Measurements from ENCODE around the gene PHACTR3. TPM values are rescaled to one million over a fixed set of nuclear protein-coding genes. Genes with fewer than 3 reads are reported as not detected.

The PHACTR3 gene
- total RNA-seq, 1 donor: not detected

DNA sequence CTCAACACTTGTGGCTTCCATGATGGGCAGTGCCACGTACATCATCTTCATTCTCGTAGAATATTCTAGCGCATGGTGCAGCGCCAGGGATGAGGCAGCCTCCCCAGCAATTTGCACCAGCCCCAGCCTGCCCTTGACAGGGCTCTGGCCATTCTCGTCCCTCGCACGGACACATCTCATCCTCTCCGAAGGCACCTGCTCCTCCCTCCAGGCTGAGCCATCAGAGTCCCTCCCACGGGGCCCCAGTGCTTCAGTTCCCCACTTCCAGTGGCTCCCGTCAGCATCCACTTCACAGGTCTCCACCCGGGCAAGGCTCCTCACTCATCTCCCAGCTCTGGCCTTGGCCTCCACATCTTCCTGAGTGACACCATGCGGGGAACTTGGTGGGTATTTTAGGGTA lies 13.3 kb upstream of the PHACTR3 start:
- H3K36me3 ChIP-seq (ENCODE audit: insufficient read depth, low read length): no peaks in the 10 kb centered on the region
- no peak for TF ChIP-seq CTCF (IDR thresholded peaks at IDR 0.05; ENCODE audit: extremely low read depth, low read depth, low read length)
- H3K79me2 ChIP-seq (ENCODE audit: insufficient read depth, low read length): no peaks in the 10 kb centered on the region
- H2AFZ ChIP-seq (ENCODE audit: low read length): no peak overlapping the region
- no peaks in the 10 kb centered on the region for H3K4me1 ChIP-seq (ENCODE audit: insufficient read depth, low read length)
- H4K20me1 ChIP-seq (ENCODE audit: insufficient read depth, low read length): no peaks in the 10 kb centered on the region
- DNase-seq (ENCODE audit: insufficient read length, low spot score, missing footprints): no peak
- H3K4me3 ChIP-seq (ENCODE audit: insufficient read depth, low read length): no peak overlapping the region
- no peak overlapping the region for H3K4me2 ChIP-seq (ENCODE audit: insufficient read depth, low read length)
- no peak overlapping the region for H3K27ac ChIP-seq (ENCODE audit: low read depth, low read length)
- H3K27me3 ChIP-seq (ENCODE audit: insufficient read depth, low read length): no peaks in the 10 kb centered on the region
- H3K9me3 ChIP-seq (ENCODE audit: low read depth, low read length): no peaks in the 10 kb centered on the region

GRCh38 chr20:59596690-59597089 lies 7.7 kb upstream of the PHACTR3 start:
- no peaks in the 10 kb centered on the region for H3K27me3 ChIP-seq (ENCODE audit: insufficient read depth, low read length)
- H3K4me2 ChIP-seq (ENCODE audit: insufficient read depth, low read length): no peak overlapping the region
- H3K36me3 ChIP-seq (ENCODE audit: insufficient read depth, low read length): no peaks in the 10 kb centered on the region
- no peak overlapping the region for H3K4me3 ChIP-seq (ENCODE audit: insufficient read depth, low read length)
- H3K4me1 ChIP-seq (ENCODE audit: insufficient read depth, low read length): no peaks in the 10 kb centered on the region
- H2AFZ ChIP-seq (ENCODE audit: low read length): no peak overlapping the region
- no peaks in the 10 kb centered on the region for H4K20me1 ChIP-seq (ENCODE audit: insufficient read depth, low read length)
- H3K9me3 ChIP-seq (ENCODE audit: low read depth, low read length): no peaks in the 10 kb centered on the region
- H3K79me2 ChIP-seq (ENCODE audit: insufficient read depth, low read length): no peaks in the 10 kb centered on the region
- no peak for TF ChIP-seq CTCF (IDR thresholded peaks at IDR 0.05; ENCODE audit: extremely low read depth, low read depth, low read length)
- H3K27ac ChIP-seq (ENCODE audit: low read depth, low read length): no peak overlapping the region
- no peak for DNase-seq (ENCODE audit: insufficient read length, low spot score, missing footprints)

GRCh38 chr20:59597240-59597639 lies 7.1 kb upstream of the PHACTR3 start:
- Histone ChIP-seq H3K27ac (ENCODE audit: low read depth, low read length) (no peak overlapping the region), H3K4me1 (ENCODE audit: insufficient read depth, low read length) (no peaks in the 10 kb centered on the region), H3K4me2 (ENCODE audit: insufficient read depth, low read length) (no peak overlapping the region), H3K4me3 (ENCODE audit: insufficient read depth, low read length) (no peak overlapping the region), H4K20me1 (ENCODE audit: insufficient read depth, low read length) (no peaks in the 10 kb centered on the region), H3K27me3 (ENCODE audit: insufficient read depth, low read length) (no peaks in the 10 kb centered on the region), H3K36me3 (ENCODE audit: insufficient read depth, low read length) (no peaks in the 10 kb centered on the region), H3K9me3 (ENCODE audit: low read depth, low read length) (no peaks in the 10 kb centered on the region), H3K79me2 (ENCODE audit: insufficient read depth, low read length) (no peaks in the 10 kb centered on the region), H2AFZ (ENCODE audit: low read length) (no peak overlapping the region)
- no peak for TF ChIP-seq CTCF (IDR thresholded peaks at IDR 0.05; ENCODE audit: extremely low read depth, low read depth, low read length)
- DNase-seq (ENCODE audit: insufficient read length, low spot score, missing footprints): no peak

- peak; percentile 52 for DNase-seq (ENCODE audit: insufficient read length, low spot score, missing footprints)
- H3K9me3 ChIP-seq (ENCODE audit: low read depth, low read length): no peaks in the 10 kb centered on the region
Measured at GRCh38 chr20:59598625-59599310, 5.6 kb upstream of the PHACTR3 start.

More at GRCh38 chr20:59598625-59599310, 5.6 kb upstream of the PHACTR3 start:
- H2AFZ ChIP-seq (ENCODE audit: low read length): no peak overlapping the region
- peak; percentile 53 for TF ChIP-seq CTCF (IDR thresholded peaks at IDR 0.05; ENCODE audit: extremely low read depth, low read depth, low read length)
- no peak overlapping the region for H3K4me3 ChIP-seq (ENCODE audit: insufficient read depth, low read length)
- H4K20me1 ChIP-seq (ENCODE audit: insufficient read depth, low read length): no peaks in the 10 kb centered on the region
- H3K27me3 ChIP-seq (ENCODE audit: insufficient read depth, low read length): peaks cover 6% of the 10 kb centered on the region
- H3K4me2 ChIP-seq (ENCODE audit: insufficient read depth, low read length): no peak overlapping the region
- H3K36me3 ChIP-seq (ENCODE audit: insufficient read depth, low read length): no peaks in the 10 kb centered on the region
- no peak overlapping the region for H3K27ac ChIP-seq (ENCODE audit: low read depth, low read length)
- H3K4me1 ChIP-seq (ENCODE audit: insufficient read depth, low read length): no peaks in the 10 kb centered on the region
- H3K79me2 ChIP-seq (ENCODE audit: insufficient read depth, low read length): no peaks in the 10 kb centered on the region

All from osteoblast (primary cell).